HFF-Myc (cell line): ENCODE results near the gene PXDC1.

ENCODE experiments used
- DNase-seq: peaks from one replicate; pipeline ENCODE4 v3.0.0-alpha.2; 2011; ENCODE audit warnings: low read depth; ENCODE audit errors: extremely low read depth
- H3K4me3 ChIP-seq: replicated peaks from 2 replicates; pipeline ENCODE4 v1.5.1; 2011; ENCODE audit warnings: low read depth, mild to moderate bottlenecking, control low read depth, low read length
- TF ChIP-seq, protein P1 (sequence below): IDR thresholded peaks from 2 replicates; pipeline ENCODE4 v1.5.1; 2012; ENCODE audit warnings: mild to moderate bottlenecking, low read depth, low read length, control low read depth; ENCODE audit errors: missing control alignments

Gene PXDC1

DNA sequence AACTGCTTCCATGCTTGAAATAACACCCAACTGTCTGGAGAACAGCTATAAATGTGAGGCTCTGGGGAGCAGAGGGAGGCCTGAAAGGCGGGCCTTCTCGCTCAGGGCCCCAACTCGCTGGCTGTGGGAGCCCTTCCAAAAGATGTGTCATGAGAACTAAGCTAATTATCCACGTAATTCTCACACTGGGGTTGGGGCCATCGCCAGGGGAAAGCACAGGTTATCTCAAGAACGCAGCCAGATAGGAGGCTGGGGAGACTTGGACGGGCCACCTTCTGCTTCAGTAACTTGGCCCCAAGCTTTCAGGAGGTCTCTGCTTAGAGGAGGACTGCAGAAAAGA, 1.6 kb downstream of the PXDC1 start:
- no peak for DNase-seq
- peak overlapping the region; percentile 67 for H3K4me3 ChIP-seq
- TF ChIP-seq, protein P1, sequence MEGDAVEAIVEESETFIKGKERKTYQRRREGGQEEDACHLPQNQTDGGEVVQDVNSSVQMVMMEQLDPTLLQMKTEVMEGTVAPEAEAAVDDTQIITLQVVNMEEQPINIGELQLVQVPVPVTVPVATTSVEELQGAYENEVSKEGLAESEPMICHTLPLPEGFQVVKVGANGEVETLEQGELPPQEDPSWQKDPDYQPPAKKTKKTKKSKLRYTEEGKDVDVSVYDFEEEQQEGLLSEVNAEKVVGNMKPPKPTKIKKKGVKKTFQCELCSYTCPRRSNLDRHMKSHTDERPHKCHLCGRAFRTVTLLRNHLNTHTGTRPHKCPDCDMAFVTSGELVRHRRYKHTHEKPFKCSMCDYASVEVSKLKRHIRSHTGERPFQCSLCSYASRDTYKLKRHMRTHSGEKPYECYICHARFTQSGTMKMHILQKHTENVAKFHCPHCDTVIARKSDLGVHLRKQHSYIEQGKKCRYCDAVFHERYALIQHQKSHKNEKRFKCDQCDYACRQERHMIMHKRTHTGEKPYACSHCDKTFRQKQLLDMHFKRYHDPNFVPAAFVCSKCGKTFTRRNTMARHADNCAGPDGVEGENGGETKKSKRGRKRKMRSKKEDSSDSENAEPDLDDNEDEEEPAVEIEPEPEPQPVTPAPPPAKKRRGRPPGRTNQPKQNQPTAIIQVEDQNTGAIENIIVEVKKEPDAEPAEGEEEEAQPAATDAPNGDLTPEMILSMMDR, result no peak

DNA sequence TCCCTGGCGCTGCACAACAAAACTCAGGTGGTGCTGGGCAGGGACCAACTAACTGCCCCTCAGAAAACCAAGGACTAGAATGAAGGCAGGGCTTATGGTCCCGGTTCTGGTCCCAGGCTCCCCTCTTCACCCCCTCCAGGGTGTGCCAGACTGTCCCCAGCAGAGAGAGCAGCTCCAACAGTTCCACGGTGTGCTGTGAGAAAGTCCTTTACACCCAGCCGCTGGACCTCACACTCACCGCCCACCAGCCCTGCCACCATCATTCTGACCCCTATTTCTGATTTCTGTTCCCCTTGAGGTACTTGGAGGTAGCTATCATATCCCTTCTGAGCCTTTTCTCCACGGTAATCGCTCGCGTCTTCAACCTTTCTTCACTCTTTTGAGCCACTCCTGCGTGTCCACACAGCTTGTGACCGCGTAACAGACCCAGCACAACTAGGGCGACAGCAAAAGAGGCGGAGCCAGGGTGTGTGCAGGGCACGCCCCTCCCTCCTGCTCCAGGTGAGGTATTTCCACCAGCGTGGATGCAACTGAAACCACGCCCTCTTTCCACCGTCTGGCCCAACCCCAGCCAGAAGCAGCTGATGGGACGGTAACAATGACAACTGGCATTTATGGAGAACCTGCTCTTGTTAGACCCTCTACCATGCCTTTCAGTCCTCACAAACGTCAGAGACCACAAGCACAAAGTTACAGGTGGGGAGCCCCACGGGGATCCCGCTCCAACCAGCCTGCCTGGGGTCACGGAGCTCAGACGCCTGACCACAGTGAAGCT, 2.3 kb downstream of the PXDC1 start:
- peak overlapping the region; percentile 67 for H3K4me3 ChIP-seq
- DNase-seq, result no peak
- TF ChIP-seq, protein P1, result no peak

DNA sequence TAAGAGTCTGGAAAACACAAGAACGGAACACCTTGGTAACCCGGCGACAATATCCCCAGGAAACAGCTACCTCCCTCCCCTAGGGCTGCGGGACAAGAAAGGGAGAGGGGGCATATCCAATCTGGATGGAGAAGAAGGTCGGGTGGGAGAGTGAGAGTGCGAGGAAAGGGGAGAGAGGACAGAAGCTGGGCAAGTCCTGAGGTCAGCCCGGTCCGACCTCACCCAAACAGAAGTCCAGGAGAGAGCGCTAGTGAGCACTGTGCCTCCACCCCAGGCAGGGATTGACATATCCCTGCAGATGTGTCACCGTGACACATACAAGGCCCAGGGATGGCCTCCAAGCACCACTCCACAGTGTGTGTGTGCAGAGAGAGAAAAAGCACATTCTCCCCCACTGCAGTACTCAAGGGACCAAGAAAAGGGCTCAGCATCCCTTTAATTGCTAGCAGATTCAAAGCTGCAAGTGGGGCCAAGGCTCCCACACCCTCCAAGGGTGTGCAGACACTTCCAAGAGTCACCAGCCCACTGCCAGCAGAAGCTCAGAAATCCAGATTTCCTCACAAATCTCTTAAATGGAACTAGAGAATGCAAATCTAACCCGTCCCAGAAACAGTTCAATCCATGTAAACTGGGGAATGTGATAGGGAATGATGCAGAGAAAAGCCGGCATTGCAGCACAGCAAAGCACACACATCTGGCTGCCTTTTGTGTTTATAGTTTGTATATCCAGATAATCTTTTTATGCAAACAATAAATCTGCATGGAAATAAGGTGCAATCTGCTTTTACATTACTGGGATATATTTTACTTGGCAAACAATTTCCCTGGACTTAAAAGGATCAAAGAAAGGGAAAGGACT, 3.1 kb downstream of the PXDC1 start:
- TF ChIP-seq, protein P1, result peak; percentile 83
- peak; percentile 70 for DNase-seq
- H3K4me3 ChIP-seq, result peak overlapping the region; percentile 67

DNA sequence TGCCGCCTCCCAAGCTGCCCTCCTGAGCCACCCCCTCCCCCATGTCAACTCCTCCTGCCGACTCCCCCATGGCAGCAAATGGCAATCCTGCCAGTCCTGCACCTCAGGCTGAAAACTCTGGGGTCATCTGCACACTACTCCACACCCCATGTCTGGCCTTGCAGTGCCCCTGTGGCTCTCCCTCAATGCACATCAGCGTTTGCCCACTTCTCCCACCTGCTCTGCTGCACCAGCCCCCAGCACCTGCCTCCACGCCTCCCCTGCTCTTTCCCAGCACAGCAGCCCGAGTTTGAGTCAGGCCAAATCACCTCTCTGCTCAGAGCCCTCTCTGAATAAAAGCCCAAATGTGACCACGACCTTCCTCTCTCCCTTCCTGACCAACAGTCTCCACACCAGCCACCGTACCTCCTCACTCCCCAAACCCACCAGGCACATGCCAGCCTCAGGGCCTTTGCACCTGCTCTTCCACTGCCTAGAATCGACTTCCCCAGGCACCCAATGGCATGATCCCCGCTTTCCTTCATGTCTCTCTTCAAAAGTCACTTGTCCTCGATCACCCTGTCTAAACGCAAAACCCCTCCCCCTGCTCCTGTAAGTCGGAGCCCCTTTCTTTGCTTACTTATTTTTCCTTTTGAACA, 4.3 kb downstream of the PXDC1 start:
- no peak for DNase-seq
- no peak overlapping the region for H3K4me3 ChIP-seq
- TF ChIP-seq, protein P1, result no peak

DNA sequence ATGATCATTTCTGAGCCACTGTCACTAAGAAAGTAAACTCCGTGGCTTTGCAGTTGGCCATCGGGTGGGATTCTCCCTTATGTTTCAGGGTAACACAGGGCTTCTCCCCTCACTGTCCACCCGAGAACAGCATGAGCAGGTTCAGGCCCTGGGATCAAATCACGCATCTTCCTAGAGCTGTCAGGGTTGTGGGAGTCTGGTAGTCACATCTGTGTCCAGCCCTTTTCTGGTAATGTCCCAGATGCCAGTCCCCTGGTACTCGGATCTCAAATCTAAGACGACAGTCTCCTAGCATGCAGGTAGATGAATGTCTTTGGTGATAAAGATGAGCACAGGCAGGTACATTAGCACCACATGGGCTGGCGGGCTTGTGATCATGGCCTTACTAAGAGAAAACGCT, 4.8 kb downstream of the PXDC1 start:
- DNase-seq, result no peak
- no peak overlapping the region for H3K4me3 ChIP-seq
- TF ChIP-seq, protein P1, result no peak

DNA sequence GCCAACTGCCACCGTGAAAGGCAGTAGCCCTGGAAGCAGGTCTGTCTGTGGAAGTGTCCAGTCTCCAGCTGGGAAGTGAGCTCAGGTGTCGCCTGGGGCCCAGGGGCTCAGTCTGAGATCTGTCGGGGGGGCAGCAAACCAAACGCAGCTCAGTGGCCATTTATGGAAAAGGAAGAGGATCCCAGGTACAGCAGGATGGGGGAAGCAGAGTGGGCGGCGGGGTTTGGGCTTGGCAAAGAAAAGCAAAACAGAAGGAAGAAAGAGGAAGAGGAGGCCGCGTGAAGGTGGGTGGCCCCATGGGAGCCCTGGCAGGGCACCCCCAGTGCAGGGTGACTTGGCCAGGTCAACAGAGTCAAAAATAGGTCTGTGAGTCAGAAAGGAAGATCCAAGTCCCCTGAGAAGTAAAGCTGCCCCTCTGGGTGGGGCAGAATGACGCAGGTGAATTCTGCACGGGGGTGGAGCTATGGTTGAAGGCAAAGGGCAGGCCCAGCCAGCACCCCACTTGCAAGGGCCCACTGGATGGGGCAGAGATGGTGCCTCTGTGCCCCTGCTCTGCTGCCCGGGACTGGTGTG, 5.3 kb downstream of the PXDC1 start:
- H3K4me3 ChIP-seq, result no peak overlapping the region
- TF ChIP-seq, protein P1, result no peak
- DNase-seq, result no peak
